Activated CD4-positive, alpha-beta memory T cell treated with anti-CD3 and anti-CD28 coated beads for 36 hours (primary cell): ENCODE measurements around the gene EEFSEC. TPM values are rescaled to one million over a fixed set of nuclear protein-coding genes. Genes with fewer than 3 reads are reported as not detected.

ENCODE experiments used
- CTCF ChIA-PET: fragments of 350-600 bp; sonication (Branson Sonifier 250); formaldehyde crosslinking; loops from one replicate; lab custom pipeline; 2021; ENCODE audit warnings: antibody characterized with exemption, inconsistent platforms; lab: Charles Lee
- POLR2A ChIA-PET: fragments of 350-600 bp; sonication (Branson Sonifier 250); formaldehyde crosslinking; loops from one replicate; lab custom pipeline; 2021; ENCODE audit warnings: antibody characterized with exemption; lab: Charles Lee
- DNase-seq: peaks from one replicate; pipeline ENCODE4 v3.0.0-alpha.2; 2020
- H3K27ac Mint-ChIP-seq: one replicate; pipeline ENCODE4 v1.8.0; 2021; ENCODE audit warnings: mixed read lengths
- H3K27me3 Mint-ChIP-seq: one replicate; pipeline ENCODE4 v1.8.0; 2021; ENCODE audit warnings: mixed read lengths
- H3K36me3 Mint-ChIP-seq: one replicate; pipeline ENCODE4 v1.8.0; 2021; ENCODE audit warnings: mixed read lengths
- H3K4me1 Mint-ChIP-seq: one replicate; pipeline ENCODE4 v1.8.0; 2021; ENCODE audit warnings: low read depth, mixed read lengths
- H3K4me3 Mint-ChIP-seq: one replicate; pipeline ENCODE4 v1.8.0; 2021; ENCODE audit warnings: mild to moderate bottlenecking, mixed read lengths
- H3K9me3 Mint-ChIP-seq: one replicate; pipeline ENCODE4 v1.8.0; 2021; ENCODE audit warnings: mixed read lengths
- intact Hi-C: fragments of 100-400 bp; cut with micrococcal nuclease; formaldehyde crosslinking; loops from one replicate; pipeline ENCODE4 v1.15.1; 2023
- total RNA-seq, 2 experiments: library from RNA; stranded (reverse); gene quantifications; one replicate each; pipeline ENCODE4 v1.2.3, GENCODE V29; 2021

EEFSEC gene
- total RNA-seq, 2 experiments from 2014 or later: 16.1 to 17.2 TPM

DNA sequence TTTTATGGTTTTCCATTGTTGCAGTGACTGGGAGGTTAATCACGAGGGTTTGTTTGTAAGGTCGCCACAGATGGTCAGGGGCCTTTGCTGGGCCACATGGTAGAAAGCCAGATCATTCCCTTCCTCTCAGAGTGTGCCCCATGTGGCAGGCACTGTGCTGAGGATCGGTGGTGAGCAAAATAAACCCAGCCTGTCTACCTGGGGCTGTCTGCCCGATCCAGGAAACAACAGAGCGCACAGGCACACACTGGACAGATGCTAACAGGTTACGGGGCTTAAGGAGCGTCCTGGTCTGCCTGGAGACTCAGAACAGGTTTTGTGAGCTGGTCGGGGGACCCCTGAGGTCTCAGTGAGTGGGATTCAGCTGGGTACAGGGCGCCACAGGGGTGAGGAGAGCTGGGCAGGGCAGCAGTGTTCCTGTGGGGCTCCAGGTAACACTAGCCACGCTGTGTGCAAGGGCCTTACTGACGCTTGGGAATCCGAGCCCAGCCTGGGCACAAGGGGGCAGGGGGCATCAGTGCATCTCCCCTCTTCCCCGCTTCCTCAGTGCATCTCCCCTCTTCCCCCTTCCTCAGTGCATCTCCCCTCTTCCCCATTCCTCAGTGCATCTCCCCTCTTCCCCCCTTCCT lies 177.0 kb downstream of the EEFSEC start:
- Mint-ChIP-seq H3K27me3 (no peaks in the 10 kb centered on the region), H3K4me1 (peaks cover 12% of the 10 kb centered on the region), H3K4me3 (no peak overlapping the region), H3K27ac (no peak overlapping the region), H3K36me3 (no peaks in the 10 kb centered on the region), H3K9me3 (no peaks in the 10 kb centered on the region)
- intact Hi-C loops: no loop called here
- CTCF ChIA-PET: interaction anchor here (0.8 kb wide), 1 partner anchor 8 kb away, joined by 3 read pairs; no protein-coding TSS in a partner anchor
- no peak for DNase-seq
- POLR2A ChIA-PET: no interaction called here

DNA sequence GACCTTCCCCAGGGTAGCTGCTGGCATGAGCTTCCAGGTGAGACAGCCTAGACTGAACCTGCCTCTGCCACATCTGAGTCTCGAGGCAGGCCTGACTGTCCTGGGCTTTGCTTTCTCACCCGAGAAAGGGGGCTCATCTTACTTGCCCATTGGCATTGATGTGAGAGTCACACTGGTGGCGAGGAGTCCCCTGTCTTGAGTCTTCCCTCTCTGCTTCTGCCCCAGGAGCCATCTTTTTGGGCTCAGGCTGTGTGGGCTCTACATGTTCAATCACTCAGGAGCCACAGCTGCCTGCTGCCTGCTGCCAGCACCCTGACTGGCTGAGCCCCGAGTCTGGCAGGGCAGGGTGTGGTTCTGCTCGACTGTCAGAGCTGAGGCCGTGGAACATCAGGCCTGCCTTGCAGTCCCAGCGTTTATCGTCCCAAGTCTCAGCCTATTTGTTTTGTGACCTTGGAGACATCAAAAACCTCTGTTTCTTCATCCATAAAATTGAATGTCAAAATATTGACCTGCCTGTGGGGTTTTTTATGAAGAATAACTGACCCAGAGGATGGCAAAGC lies 180.9 kb downstream of the EEFSEC start:
- H3K9me3 Mint-ChIP-seq: no peaks in the 10 kb centered on the region
- intact Hi-C loops: no loop called here
- H3K27me3 Mint-ChIP-seq: no peaks in the 10 kb centered on the region
- POLR2A ChIA-PET: interaction anchor here (0.7 kb wide), 1 partner anchor 181 kb away, joined by 3 read pairs; the partner anchor contains the start of gene EEFSEC
- CTCF ChIA-PET: interaction anchor here (1.0 kb wide), 1 partner anchor 12 kb away, joined by 3 read pairs; no protein-coding TSS in a partner anchor
- no peak for DNase-seq
- no peaks in the 10 kb centered on the region for H3K4me1 Mint-ChIP-seq
- H3K4me3 Mint-ChIP-seq: no peak overlapping the region
- no peaks in the 10 kb centered on the region for H3K36me3 Mint-ChIP-seq
- no peak overlapping the region for H3K27ac Mint-ChIP-seq

- H3K9me3 Mint-ChIP-seq: no peaks in the 10 kb centered on the region
- H3K27me3 Mint-ChIP-seq: no peaks in the 10 kb centered on the region
- H3K36me3 Mint-ChIP-seq: no peaks in the 10 kb centered on the region
- H3K27ac Mint-ChIP-seq: no peak overlapping the region
- POLR2A ChIA-PET: no interaction called here
- no peak overlapping the region for H3K4me3 Mint-ChIP-seq
- intact Hi-C loops: no loop called here
- H3K4me1 Mint-ChIP-seq: no peaks in the 10 kb centered on the region
- DNase-seq: no peak
- CTCF ChIA-PET: no interaction called here
Observed at GRCh38 chr3:128334766-128335165, 181.5 kb downstream of the EEFSEC start.

- CTCF ChIA-PET: interaction anchor here (0.9 kb wide), 1 partner anchor 241 kb away, joined by 3 read pairs; no protein-coding TSS in a partner anchor
- POLR2A ChIA-PET: no interaction called here
Observed at GRCh38 chr3:128335621-128336296, 182.5 kb downstream of the EEFSEC start.

DNA sequence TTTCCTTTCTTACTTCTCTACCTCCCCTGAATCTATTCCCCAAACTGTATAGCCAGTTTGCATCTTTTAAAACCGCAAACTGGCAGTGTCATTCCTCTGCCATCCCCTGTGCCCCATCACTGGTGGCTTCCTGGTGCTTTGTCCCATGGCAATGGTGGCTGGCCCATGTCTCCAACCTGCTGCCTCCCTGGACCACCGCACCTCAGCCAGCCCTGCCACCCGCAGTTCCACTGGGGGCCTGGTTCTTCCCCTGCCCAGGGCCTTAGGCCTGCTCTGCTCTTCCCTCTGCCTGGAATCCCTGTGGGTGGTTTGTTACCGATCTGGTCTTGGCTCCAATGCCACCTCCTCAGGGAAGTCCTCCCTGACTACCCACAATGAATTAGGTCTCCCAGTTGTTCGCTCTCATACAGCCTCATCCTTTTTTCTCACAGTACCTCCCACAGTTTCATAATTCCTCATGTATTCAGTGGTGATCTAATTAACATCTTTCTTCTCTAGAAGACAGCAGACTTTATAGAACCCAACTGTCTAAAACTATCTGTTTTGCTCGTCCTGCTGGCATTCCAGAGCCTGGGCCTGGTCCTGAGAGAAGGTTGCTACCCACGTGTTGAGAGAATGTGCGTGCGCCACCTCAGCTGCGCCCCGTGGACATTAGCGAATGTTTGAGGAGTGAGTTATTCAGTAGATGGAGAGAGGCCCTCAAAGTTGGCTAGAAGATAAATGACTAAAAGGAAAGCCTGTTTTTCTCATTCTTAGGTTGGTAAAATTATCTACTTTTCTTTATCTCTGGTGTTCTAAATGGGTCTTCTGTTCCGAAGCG lies 183.3 kb downstream of the EEFSEC start:
- Mint-ChIP-seq H3K4me1 (no peaks in the 10 kb centered on the region), H3K27ac (no peak overlapping the region), H3K36me3 (peaks cover 2% of the 10 kb centered on the region), H3K9me3 (no peaks in the 10 kb centered on the region), H3K27me3 (no peaks in the 10 kb centered on the region), H3K4me3 (no peak overlapping the region)
- POLR2A ChIA-PET: no interaction called here
- no peak for DNase-seq
- intact Hi-C loops: no loop called here
- CTCF ChIA-PET: interaction anchor here (0.9 kb wide), 1 partner anchor 242 kb away, joined by 3 read pairs; no protein-coding TSS in a partner anchor

More at GRCh38 chr3:128335621-128336296, 182.5 kb downstream of the EEFSEC start:
- H3K36me3 Mint-ChIP-seq: peaks cover 2% of the 10 kb centered on the region
- intact Hi-C loops: no loop called here
- no peak overlapping the region for H3K27ac Mint-ChIP-seq
- no peaks in the 10 kb centered on the region for H3K9me3 Mint-ChIP-seq
- H3K27me3 Mint-ChIP-seq: no peaks in the 10 kb centered on the region
- no peak for DNase-seq
- no peak overlapping the region for H3K4me3 Mint-ChIP-seq
- no peaks in the 10 kb centered on the region for H3K4me1 Mint-ChIP-seq

DNA sequence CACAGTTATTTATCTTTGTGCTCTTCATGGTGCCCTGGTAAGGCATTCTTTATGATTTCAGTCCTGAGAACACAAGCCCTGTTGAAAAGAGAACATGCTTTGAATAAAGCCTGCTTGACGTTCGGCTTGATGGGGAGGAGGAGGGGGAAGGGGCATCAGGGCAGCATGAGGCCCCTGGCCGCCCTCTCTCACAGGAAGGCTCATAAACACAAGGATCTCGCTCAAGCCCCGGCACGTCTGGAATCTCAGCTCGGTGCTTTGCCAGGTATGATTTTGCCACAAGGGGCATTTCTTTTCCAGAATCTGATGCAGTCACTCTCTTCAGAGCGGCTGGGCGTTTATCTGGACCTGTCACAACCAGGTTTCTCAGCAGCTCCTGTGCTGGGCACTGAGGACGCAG lies 184.0 kb downstream of the EEFSEC start:
- intact Hi-C loops: no loop called here
- Mint-ChIP-seq H3K27ac (no peak overlapping the region), H3K4me1 (no peaks in the 10 kb centered on the region), H3K27me3 (no peaks in the 10 kb centered on the region), H3K9me3 (no peaks in the 10 kb centered on the region), H3K36me3 (peaks cover 2% of the 10 kb centered on the region), H3K4me3 (no peak overlapping the region)
- CTCF ChIA-PET: no interaction called here
- DNase-seq: no peak
- POLR2A ChIA-PET: no interaction called here

DNA sequence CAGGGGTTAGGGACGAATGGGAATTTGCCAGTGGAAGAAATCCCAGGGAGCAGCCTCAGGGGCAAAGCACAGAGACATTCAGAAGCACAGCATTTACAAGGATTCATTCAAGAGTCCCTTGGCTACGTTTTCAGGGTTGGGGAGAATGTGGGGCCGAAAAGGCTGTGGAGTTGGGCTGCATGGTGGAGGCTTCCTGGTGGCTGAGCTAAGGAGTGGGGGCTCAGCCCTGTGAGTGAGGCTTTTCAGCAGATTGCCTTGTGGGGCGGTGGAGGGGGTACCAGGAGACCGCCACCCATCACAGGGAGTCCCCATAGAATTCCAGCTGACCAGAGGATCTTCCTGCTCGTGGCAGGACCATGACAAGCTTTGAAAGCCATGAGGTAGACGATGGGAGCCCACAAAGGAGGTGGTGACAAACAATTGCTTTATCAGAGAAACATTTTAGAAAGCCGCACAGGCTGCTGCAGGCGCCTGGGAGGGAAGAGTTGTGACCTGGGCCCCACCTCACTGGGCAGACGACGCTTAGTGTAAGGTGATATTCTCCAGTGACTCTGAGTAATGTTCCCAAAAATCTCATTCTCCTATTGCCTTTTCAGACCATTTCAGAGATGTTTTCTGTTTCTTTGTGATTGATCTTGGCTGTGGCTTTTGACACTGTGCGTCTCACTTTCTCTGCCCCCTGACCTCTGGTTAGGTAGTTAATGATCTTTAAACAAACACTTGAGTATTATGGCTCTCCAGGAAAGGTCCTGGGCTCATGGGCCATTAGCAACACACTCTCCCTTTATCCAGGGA lies 185.5 kb downstream of the EEFSEC start:
- Mint-ChIP-seq H3K27me3 (no peaks in the 10 kb centered on the region), H3K4me3 (no peak overlapping the region), H3K4me1 (no peaks in the 10 kb centered on the region), H3K27ac (no peak overlapping the region), H3K9me3 (no peaks in the 10 kb centered on the region), H3K36me3 (peaks cover 2% of the 10 kb centered on the region)
- ChIA-PET POLR2A (no interaction called here), CTCF (no interaction called here)
- no peak for DNase-seq
- intact Hi-C loops: no loop called here

GRCh38 chr3:128339491-128340012 lies 186.3 kb downstream of the EEFSEC start:
- no peak overlapping the region for H3K4me3 Mint-ChIP-seq
- CTCF ChIA-PET: no interaction called here
- H3K36me3 Mint-ChIP-seq: peaks cover 2% of the 10 kb centered on the region
- no peak for DNase-seq
- H3K27ac Mint-ChIP-seq: no peak overlapping the region
- H3K9me3 Mint-ChIP-seq: no peaks in the 10 kb centered on the region
- POLR2A ChIA-PET: no interaction called here
- intact Hi-C loops: no loop called here
- H3K27me3 Mint-ChIP-seq: no peaks in the 10 kb centered on the region
- no peaks in the 10 kb centered on the region for H3K4me1 Mint-ChIP-seq

DNA sequence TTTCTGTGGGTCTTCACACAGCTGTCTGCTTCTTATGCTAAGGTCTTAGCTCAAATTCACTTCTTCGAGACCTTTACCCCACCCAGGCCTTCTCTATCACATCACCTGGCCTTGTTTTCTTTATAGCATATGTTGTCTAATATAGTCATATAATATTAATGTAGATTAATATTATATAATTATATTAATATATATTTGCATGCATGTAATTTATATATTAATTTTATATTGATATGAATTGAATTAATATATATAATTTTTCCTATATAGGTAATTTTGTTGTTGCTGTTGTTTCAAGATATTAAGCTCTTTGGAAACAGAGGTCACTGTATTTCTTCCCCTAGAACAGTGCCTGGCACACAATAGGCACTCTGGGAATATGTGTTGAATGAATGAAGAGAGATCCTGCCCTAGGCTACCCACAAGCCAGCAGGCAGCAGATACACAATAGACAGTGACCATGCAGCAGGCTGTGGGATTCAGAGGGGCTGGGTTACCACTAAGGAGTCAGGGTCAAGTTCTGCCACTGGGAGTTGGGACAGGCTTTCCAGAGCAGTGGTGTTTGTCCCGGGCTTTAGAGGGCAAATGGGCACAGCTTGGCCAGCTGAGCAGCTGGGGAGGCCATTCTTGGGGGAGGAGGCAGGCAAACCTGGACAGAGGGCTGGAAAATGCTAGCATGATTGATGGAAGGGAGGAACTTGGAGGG lies 187.1 kb downstream of the EEFSEC start:
- ChIA-PET CTCF (no interaction called here), POLR2A (no interaction called here)
- Mint-ChIP-seq H3K27me3 (no peaks in the 10 kb centered on the region), H3K27ac (no peak overlapping the region), H3K4me3 (no peak overlapping the region), H3K9me3 (no peaks in the 10 kb centered on the region), H3K4me1 (no peaks in the 10 kb centered on the region), H3K36me3 (peaks cover 2% of the 10 kb centered on the region)
- no peak for DNase-seq
- intact Hi-C loops: no loop called here

- DNase-seq: no peak
- CTCF ChIA-PET: no interaction called here
- no peaks in the 10 kb centered on the region for H3K27me3 Mint-ChIP-seq
- POLR2A ChIA-PET: no interaction called here
- no peaks in the 10 kb centered on the region for H3K9me3 Mint-ChIP-seq
- no peak overlapping the region for H3K27ac Mint-ChIP-seq
- intact Hi-C loops: no loop called here
- no peaks in the 10 kb centered on the region for H3K4me1 Mint-ChIP-seq
- H3K4me3 Mint-ChIP-seq: no peak overlapping the region
- H3K36me3 Mint-ChIP-seq: peaks cover 2% of the 10 kb centered on the region
Observed at GRCh38 chr3:128340904-128341555, 187.7 kb downstream of the EEFSEC start.
